Skin epidermis (tissue), 12 donors: ENCODE results near the gene AMOTL2.

ENCODE experiments used
- H3K27ac ChIP-seq, 21 experiments: fragments of 200-600 bp; sonication (generic) in 11 of 21; one replicate each; pipeline ENCODE4 v1.5.0; 2020; ENCODE audit warnings: mild to moderate bottlenecking in 3 of 21, inconsistent platforms in 2 of 21, moderate library complexity in 2 of 21
- H3K4me3 ChIP-seq, 7 experiments: fragments of 200-600 bp; sonication (generic) in 2 of 7; one replicate each; pipeline ENCODE4 v1.5.0; 2020; ENCODE audit warnings: inconsistent platforms in 2 of 7, mild to moderate bottlenecking in 2 of 7, moderate library complexity in 1 of 7

The AMOTL2 gene

DNA sequence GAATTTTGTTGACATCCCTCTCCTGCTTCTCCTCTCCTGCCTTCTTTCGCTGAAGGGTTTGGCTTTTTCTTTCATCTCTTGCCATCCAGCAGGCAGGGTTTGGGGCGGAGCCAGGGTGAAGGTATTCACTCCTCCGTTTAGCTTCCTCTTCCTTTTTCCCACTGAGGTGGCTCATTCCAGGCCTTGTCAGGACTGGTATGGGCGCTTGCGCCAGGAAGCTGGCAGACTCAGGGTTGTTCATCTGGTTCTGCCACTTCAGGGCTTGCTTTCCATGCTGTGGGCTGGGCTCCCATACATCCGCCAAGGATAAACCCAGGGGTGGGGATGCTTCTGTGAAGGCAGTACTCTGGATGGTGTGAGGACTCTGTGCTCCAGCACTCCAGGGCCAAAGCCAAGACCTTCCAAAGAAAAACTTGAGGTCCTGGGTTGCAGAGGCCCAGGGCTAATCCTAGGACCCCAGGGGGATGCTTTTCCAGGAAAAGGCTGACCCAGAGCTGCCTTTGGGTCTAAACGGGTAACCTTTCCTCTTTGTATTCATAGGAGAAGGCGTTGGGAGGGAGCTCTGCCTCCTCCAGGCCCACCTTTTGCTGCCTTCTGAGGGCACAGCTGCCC lies 7.7 kb upstream of the AMOTL2 start:
- Histone ChIP-seq H3K27ac (peak overlapping the region in 19 of 21 experiments; percentile 37 to 86 (median 75)), H3K4me3 (no peak overlapping the region)

- Histone ChIP-seq H3K27ac (peak overlapping the region in 18 of 21 experiments; percentile 40 to 86 (median 76)), H3K4me3 (no peak overlapping the region)
Measured at GRCh38 chr3:134381076-134381475, 6.8 kb upstream of the AMOTL2 start.

GRCh38 chr3:134380249-134380648 lies 6.0 kb upstream of the AMOTL2 start:
- H3K27ac ChIP-seq, result peak overlapping the region in 7 of 21 experiments; percentile 24 to 86 (median 73)
- H3K4me3 ChIP-seq, result no peak overlapping the region

- Histone ChIP-seq H3K27ac (no peak overlapping the region), H3K4me3 (no peak overlapping the region)
Measured at GRCh38 chr3:134378818-134379217, 4.6 kb upstream of the AMOTL2 start.

GRCh38 chr3:134378384-134378783 lies 4.1 kb upstream of the AMOTL2 start:
- H3K4me3 ChIP-seq, result no peak overlapping the region
- H3K27ac ChIP-seq, result peak overlapping the region in 2 of 21 experiments; percentile 4 to 51

DNA sequence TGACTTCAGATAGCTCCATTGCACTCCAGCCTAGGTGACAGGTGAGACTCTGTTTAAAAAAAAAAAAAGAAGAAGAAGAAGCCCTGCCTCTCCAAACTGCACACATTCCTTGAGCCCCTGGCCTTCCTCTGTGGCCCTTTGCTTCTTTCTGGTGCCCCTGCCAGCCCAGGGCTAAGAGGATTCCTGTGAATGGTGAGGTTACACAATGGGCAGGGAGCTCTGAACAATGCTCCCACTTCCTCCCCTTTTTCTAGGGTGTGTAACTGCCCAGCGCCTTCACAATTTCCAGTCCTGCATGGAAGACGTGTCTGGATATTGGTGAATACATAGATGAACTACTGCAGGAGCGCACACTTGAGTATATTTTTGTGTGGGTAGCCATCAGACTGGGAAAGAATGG lies 3.6 kb upstream of the AMOTL2 start:
- H3K4me3 ChIP-seq, result no peak overlapping the region
- H3K27ac ChIP-seq, result peak overlapping the region in 1 of 21 experiments; percentile 31

GRCh38 chr3:134376786-134377426 lies 2.7 kb upstream of the AMOTL2 start:
- Histone ChIP-seq H3K27ac (peak overlapping the region in 2 of 21 experiments; percentile 1 to 6), H3K4me3 (no peak overlapping the region)

- Histone ChIP-seq H3K27ac (peak overlapping the region in 1 of 21 experiments; percentile 14), H3K4me3 (no peak overlapping the region)
Measured at GRCh38 chr3:134376385-134376765, 2.1 kb upstream of the AMOTL2 start.

DNA sequence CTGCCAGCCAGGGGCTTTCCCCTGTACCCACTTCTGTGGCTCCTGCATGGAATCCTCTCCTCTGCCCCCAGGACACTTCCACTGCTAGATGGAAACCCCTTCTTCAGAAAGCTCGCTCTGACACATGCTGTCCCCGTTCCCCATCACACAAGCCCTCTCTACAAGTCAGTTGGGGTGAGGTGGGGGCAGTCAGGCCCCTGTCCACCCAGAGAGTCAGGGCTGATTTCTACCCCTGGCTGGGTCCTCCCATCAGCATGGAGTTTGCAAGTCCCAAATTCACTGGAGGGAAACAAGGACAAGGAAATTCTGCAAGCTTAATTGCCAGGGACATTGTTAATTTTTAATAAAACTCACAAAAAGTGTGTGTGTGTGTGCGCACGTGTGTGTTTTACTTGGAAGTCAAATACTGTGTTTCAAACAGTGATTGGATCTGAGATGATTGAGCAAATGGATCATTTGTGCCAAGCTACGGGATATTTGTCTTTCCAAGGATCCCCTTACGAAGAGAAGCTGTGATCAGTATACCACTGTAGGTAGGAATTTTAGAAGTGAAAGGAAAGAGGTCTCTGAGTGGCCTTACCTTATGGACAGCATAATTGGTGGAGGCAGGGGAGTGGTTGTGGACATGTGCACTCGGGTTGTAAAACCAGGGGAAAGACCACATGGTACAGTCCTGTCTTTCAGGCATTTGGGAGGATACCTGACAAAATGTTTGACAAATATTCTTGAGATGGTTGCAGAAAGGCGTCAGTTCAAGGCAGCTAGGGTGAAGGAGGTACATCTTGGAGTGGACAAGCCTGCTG lies 1.5 kb upstream of the AMOTL2 start:
- Histone ChIP-seq H3K4me3 (no peak overlapping the region), H3K27ac (peak overlapping the region in 7 of 21 experiments; percentile 90 to 98 (median 94))

DNA sequence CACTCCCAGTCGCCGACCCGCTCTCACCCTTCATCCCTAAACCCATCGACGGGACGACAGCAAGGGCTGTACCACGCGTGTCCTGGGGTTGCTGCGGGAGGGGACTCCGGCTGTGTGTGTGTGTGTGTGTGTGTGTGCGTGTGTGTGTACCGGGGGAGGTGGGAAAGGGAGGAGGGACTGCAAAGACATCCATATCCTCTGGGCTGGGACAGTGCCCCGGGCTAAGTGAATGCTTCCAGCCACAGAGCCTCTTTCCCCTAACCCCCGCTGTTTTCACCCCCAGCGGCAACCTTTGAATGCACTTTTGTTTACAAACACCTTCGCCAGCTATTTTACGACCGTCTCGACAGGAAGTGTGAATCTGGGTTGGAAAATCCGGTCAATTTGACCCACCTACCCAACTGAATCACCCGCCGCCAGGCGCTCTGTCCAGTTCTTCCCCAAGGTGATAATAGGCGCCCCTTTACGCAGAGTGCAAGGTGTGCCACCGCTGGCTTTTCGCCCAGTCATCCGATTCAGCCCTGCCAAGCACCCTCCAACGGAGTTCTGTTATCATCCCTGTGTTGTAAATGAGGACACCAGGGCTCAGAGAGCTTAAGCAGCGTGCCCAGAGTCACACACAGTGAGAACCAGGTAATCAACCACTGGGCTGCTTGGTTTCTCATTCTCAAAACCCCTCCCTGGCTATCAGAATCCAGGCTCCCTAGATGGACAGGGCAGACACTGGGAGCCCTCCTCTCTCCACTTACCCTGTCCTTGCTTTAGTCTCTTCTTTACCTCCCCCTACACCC lies 739 bp upstream of the AMOTL2 start:
- Histone ChIP-seq H3K4me3 (peak overlapping the region; percentile 53 to 78 (median 66)), H3K27ac (peak overlapping the region in 20 of 21 experiments; percentile 86 to 99 (median 94))

- Histone ChIP-seq H3K27ac (peak overlapping the region; percentile 80 to 99 (median 94)), H3K4me3 (peak overlapping the region; percentile 53 to 78 (median 66))
Measured at GRCh38 chr3:134373271-134374104, 759 bp downstream of the AMOTL2 start.

GRCh38 chr3:134372396-134373270 lies 1.6 kb downstream of the AMOTL2 start:
- Histone ChIP-seq H3K27ac (peak overlapping the region in 20 of 21 experiments; percentile 86 to 99 (median 94)), H3K4me3 (peak overlapping the region; percentile 53 to 78 (median 66))

- Histone ChIP-seq H3K27ac (peak overlapping the region in 9 of 21 experiments; percentile 20 to 99 (median 96)), H3K4me3 (peak overlapping the region in 4 of 7 experiments; percentile 53 to 78 (median 58))
Measured at GRCh38 chr3:134371542-134372324, 2.5 kb downstream of the AMOTL2 start.

GRCh38 chr3:134370611-134371531 lies 3.4 kb downstream of the AMOTL2 start:
- Histone ChIP-seq H3K4me3 (peak overlapping the region in 1 of 7 experiments; percentile 59), H3K27ac (peak overlapping the region in 12 of 21 experiments; percentile 0 to 98 (median 50))

DNA sequence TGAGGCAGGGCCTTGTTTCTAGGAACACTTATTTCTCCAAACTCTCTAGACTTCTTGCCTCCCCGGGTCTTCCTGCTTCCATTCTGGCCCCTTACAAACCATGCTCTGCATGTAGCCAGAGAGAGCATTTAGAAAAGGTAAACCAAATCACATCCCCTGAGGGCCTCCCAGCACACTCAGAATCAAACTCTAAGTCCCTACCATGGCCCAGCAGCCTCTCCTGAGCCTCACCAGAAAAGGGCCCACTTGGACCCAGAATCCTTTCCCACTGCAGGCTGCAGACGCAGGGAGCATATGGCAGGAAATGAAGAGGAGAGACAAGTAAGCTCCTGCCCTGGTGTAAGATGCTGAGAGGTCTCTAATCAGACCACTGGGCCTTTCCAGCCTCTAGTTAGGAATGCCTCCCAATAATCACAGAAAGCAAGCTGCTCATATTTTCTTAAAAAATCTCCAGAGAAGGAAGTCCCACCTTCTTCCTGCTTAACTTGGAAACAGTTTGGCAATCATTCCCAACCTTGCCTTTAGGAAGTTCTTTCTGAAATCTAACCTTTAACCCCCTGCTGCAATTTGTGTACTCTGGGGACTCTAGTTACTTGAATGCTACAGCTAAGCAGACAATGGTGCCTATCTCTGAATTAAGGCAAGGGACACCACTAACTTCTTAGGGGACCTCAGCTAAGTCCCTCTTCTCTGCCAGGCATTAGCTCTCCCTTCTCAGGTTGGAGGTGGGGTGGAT lies 4.2 kb downstream of the AMOTL2 start:
- H3K4me3 ChIP-seq, result no peak overlapping the region
- H3K27ac ChIP-seq, result peak overlapping the region in 14 of 21 experiments; percentile 0 to 96 (median 34)
